ENCODE results near the gene PARP4. TPM values are rescaled to one million over a fixed set of nuclear protein-coding genes. Genes with fewer than 3 reads are reported as not detected.

PARP4 gene
- 50.0 and 50.2 TPM in 2 replicates for total RNA-seq (2012; rRNA removed)
- 27.6 and 31.7 TPM in 2 replicates for polyA plus RNA-seq (2012; rRNA removed)
- 10.7 and 10.9 TPM in 2 replicates for polyA plus RNA-seq (2012; cell fraction: cytosol; rRNA removed)
- polyA plus RNA-seq (2012; cell fraction: nucleus; rRNA removed; ENCODE audit: low replicate concordance): 18.6 and 48.8 TPM in 2 replicates
- Bru-seq, nascent RNA: percentile 82 among the genes with signal in this experiment
- BruChase-seq, experiment 1, labeled RNA remaining after a 6-hour chase: percentile 84 among the genes with signal in this experiment
- BruChase-seq, experiment 2, labeled RNA remaining after a 2-hour chase: percentile 78 among the genes with signal in this experiment
- long read RNA-seq, full-length matches to known transcripts: 4 of 14 reads
- long read RNA-seq, partial matches to known transcripts: 8 of 14 reads
- long read RNA-seq, other reads (novel, unspliced or antisense): 2 of 14 reads

- H3K23ac ChIP-seq (ENCODE audit: low read depth, low read length): peak within 1 kb of the TSS; percentile 76; the same call in 1 of the 2 replicates
- H3K9ac ChIP-seq (ENCODE audit: low read depth, low read length): peak within 1 kb of the TSS; percentile 83
- intact Hi-C loops (cut with micrococcal nuclease): no loop called here
- peak within 1 kb of the TSS; percentile 91 for H3K4me3 ChIP-seq (ENCODE audit: insufficient read depth, low read depth, low read length)
- peaks cover 17% of the 10 kb centered on the region for H4K20me1 ChIP-seq (ENCODE audit: insufficient read depth, low read length)
- 0 out of 3 replicates have a peak within 1 kb of the TSS, but pooled peaks have one; percentile 5 for H2BK15ac ChIP-seq (ENCODE audit: low read depth, low read length)
- H2AK5ac ChIP-seq (ENCODE audit: low read depth, low read length): 0 out of 2 replicates have a peak within 1 kb of the TSS, but pooled peaks have one; percentile 16
- peak within 1 kb of the TSS; percentile 61 for H3K4ac ChIP-seq (ENCODE audit: low read depth, low read length)
- peaks cover 8 to 26% of the 10 kb centered on the region in 2 experiments for H3K79me1 ChIP-seq (ENCODE audit: low read depth in 1 of 2, low read length in 2 of 2)
- H4K5ac ChIP-seq (ENCODE audit: low read depth, low read length): peak within 1 kb of the TSS; percentile 73
- peaks cover 7% of the 10 kb centered on the region; the same call in 1 of the 2 replicates for H3K9me1 ChIP-seq (ENCODE audit: insufficient read depth, low read length)
- H3K4me2 ChIP-seq (ENCODE audit: low read depth, low read length): peak within 1 kb of the TSS; percentile 91
- dilution Hi-C loops (cut with HindIII; ENCODE audit: low sequenced_read_pairs, unreplicated experiment): no loop called here
- no peaks in the 10 kb centered on the region for H3K36me3 ChIP-seq (ENCODE audit: control insufficient read depth, insufficient read depth, low read length)
- peak within 1 kb of the TSS; percentile 94 for H2AFZ ChIP-seq (replicated peaks; ENCODE audit: low read length, poor library complexity)
- WGBS, 2 experiments (ENCODE audit: extremely low coverage in 2 of 2, insufficient read length in 1 of 2): 0% methylated on average over 51 of the region's 63 CpGs; no CpG with 5 or more reads in 1 of the 2 experiments
- H3K14ac ChIP-seq (replicated peaks; ENCODE audit: low read depth, low read length): peak within 1 kb of the TSS; percentile 69
- no peaks in the 10 kb centered on the region for H3K9me3 ChIP-seq (ENCODE audit: control insufficient read depth, insufficient read depth, low read length)
- H2BK5ac ChIP-seq (ENCODE audit: low read depth, low read length, poor library complexity, severe bottlenecking): peak within 1 kb of the TSS; percentile 88
- H2AK9ac ChIP-seq (replicated peaks; ENCODE audit: low read depth, low read length, poor library complexity): peak within 1 kb of the TSS; percentile 84
- peak; percentile 93 for ATAC-seq (ENCODE audit: low read depth)
- peak within 1 kb of the TSS; percentile 55 for H4K91ac ChIP-seq (ENCODE audit: insufficient read depth, low read depth, low read length)
- peak within 1 kb of the TSS; percentile 6 to 88 for H4K8ac ChIP-seq (ENCODE audit: low read depth in 2 of 2, low read length in 2 of 2)
- in situ Hi-C loops (cut with MboI; ENCODE audit: low sequenced_read_pairs): no loop called here
- POLR2A ChIA-PET (ENCODE audit: unreplicated experiment): no interaction called here
- H3K18ac ChIP-seq (ENCODE audit: low read depth, low read length): peak within 1 kb of the TSS; percentile 36
- peaks cover 5% of the 10 kb centered on the region for H3K4me1 ChIP-seq (ENCODE audit: control insufficient read depth, insufficient read depth, low read length)
- H2BK20ac ChIP-seq (ENCODE audit: low read depth, low read length): no peak within 1 kb of the TSS
- CTCF ChIA-PET: no interaction called here
- no peaks in the 10 kb centered on the region for H3K27me3 ChIP-seq (ENCODE audit: control insufficient read depth, insufficient read depth, low read length)
- peak within 1 kb of the TSS; percentile 73 for H3K56ac ChIP-seq (ENCODE audit: extremely low read depth, insufficient read depth, low read length)
- peak within 1 kb of the TSS; percentile 86 for H3K27ac ChIP-seq (ENCODE audit: insufficient read depth, low read length)
- BruUV-seq (replicated peaks): no TSS peak
- H2BK120ac ChIP-seq (ENCODE audit: low read depth, low read length): peak within 1 kb of the TSS; percentile 74
- DNase-seq: peak; percentile 85
- TF ChIP-seq ELK1 (IDR thresholded peaks at IDR 0.05; ENCODE audit: borderline replicate concordance, low read depth, low read length) (no peak), USF2 (IDR thresholded peaks at IDR 0.05; ENCODE audit: low read depth, low read length) (no peak), POLR2A (IDR thresholded peaks at IDR 0.05; ENCODE audit: low read depth, low read length) (peak; percentile 66; the same call in 1 of the 2 replicates), RAD21 (IDR thresholded peaks at IDR 0.05; ENCODE audit: low read length) (no peak), CTCF (conservative IDR thresholded peaks at IDR 0.05; ENCODE audit: low read depth, low read length) (0 out of 2 replicates have a peak, but pooled peaks have one; percentile 7), MAFK (IDR thresholded peaks at IDR 0.05; ENCODE audit: low read depth, low read length) (no peak), NFE2L2 (IDR thresholded peaks at IDR 0.05; ENCODE audit: low read depth, low read length) (no peak), FOS (IDR thresholded peaks at IDR 0.05; ENCODE audit: low read depth, low read length) (peak; percentile 89; the same call in 1 of the 2 replicates), CEBPB (IDR thresholded peaks at IDR 0.05; ENCODE audit: low read depth, low read length) (peak; percentile 86), RCOR1 (IDR thresholded peaks at IDR 0.05; ENCODE audit: insufficient replicate concordance, low read length) (no peak), MAZ (IDR thresholded peaks at IDR 0.05; ENCODE audit: borderline replicate concordance, low read depth, low read length) (peak; percentile 88; the same call in 1 of the 2 replicates), CHD1 (IDR thresholded peaks at IDR 0.05; ENCODE audit: low read depth, low read length) (no peak)
These were observed at the start of gene PARP4 for GRCh38 chr13:24512197-24512907. PARP4 (minus strand) TSS chr13:24512778; CDS start chr13:24503776, 9,002 bp downstream.

Data from IMR-90 (cell line).